Panc1 (cell line): ENCODE measurements around the gene CUTA. TPM values are rescaled to one million over a fixed set of nuclear protein-coding genes. Genes with fewer than 3 reads are reported as not detected.
A peak's percentile ranks its signal among the peaks of the same experiment; 100 is the strongest.
"Not testable (repeated sequence)": the region's sequence is repeated elsewhere in the genome, so short reads cannot be mapped to it uniquely, and the experiment has no call there.

Source experiments
- ATAC-seq: fragments of 200-7000 bp; cut with Tn5 transposase; 2 replicates; pipeline ENCODE4 v1.9.1; 2020; ENCODE audit warnings: mild to moderate bottlenecking, moderate library complexity
- BruUV-seq: library from RNA; stranded (reverse); fragments of 400-500 nt; replicated peaks from 2 replicates; lab custom pipeline; 2021; lab: Mats Ljungman, UMichigan
- CTCF ChIA-PET: fragments of 300-600 bp; sonication (Branson Sonifier 250); formaldehyde crosslinking; loops from one replicate; lab custom pipeline; 2022; ENCODE audit warnings: antibody characterized with exemption; lab: Charles Lee
- POLR2A ChIA-PET: fragments of 300-600 bp; sonication (Branson Sonifier 250); formaldehyde crosslinking; loops from one replicate; lab custom pipeline; 2022; ENCODE audit warnings: antibody characterized with exemption; lab: Charles Lee
- DNase-seq: peaks from one replicate; pipeline ENCODE4 v3.0.0-alpha.2; 2010; ENCODE audit warnings: low read depth, low spot score
- H3K27ac ChIP-seq: 2 replicates; pipeline ENCODE4 v1.5.1; 2011; ENCODE audit warnings: mild to moderate bottlenecking, low read length, inconsistent platforms
- H3K27me3 ChIP-seq: fragments of 200-500 bp; sonication (Bioruptor generic); 2 replicates; pipeline ENCODE4 v1.6.0; 2014; ENCODE audit warnings: low read length, inconsistent platforms; ENCODE audit not compliant: control insufficient read depth, insufficient read depth
- H3K36me3 ChIP-seq: fragments of 200-500 bp; sonication (Bioruptor generic); 2 replicates; pipeline ENCODE4 v1.5.1; 2014; ENCODE audit warnings: inconsistent platforms, mild to moderate bottlenecking, low read length, moderate library complexity; ENCODE audit not compliant: control insufficient read depth, insufficient read depth
- H3K4me1 ChIP-seq: 2 replicates; pipeline ENCODE4 v1.5.1; 2011; ENCODE audit warnings: inconsistent platforms, mild to moderate bottlenecking, low read length, moderate library complexity; ENCODE audit not compliant: control insufficient read depth, insufficient read depth
- H3K4me3 ChIP-seq, 2 experiments: 2 replicates each; pipeline ENCODE4 v1.5.1; 2011 to 2012; ENCODE audit warnings: low read depth in 2 of 2, low read length in 2 of 2, mild to moderate bottlenecking in 2 of 2, inconsistent platforms in 1 of 2, moderate library complexity in 1 of 2
- H3K9me3 ChIP-seq: fragments of 200-500 bp; sonication (Bioruptor generic); 2 replicates; pipeline ENCODE4 v1.5.1; 2014; ENCODE audit warnings: low read depth, mild to moderate bottlenecking, inconsistent platforms, low read length, moderate library complexity; ENCODE audit not compliant: control insufficient read depth, insufficient read depth
- CTCF ChIP-seq: fragments of 450-650 bp; IDR thresholded peaks from 2 replicates; pipeline ENCODE4 v1.5.1; 2017; ENCODE audit warnings: mild to moderate bottlenecking
- POLR2AphosphoS5 ChIP-seq: IDR thresholded peaks from 2 replicates; pipeline ENCODE4 v1.6.1; 2012; ENCODE audit warnings: mild to moderate bottlenecking, low read depth, low read length, moderate library complexity
- REST ChIP-seq, 2 experiments: IDR thresholded peaks; 2 replicates each; pipeline ENCODE4 v1.6.1; 2011 to 2012; ENCODE audit warnings: low read depth in 2 of 2, control low read depth in 1 of 2, low read length in 1 of 2, mild to moderate bottlenecking in 1 of 2, moderate library complexity in 1 of 2; ENCODE audit not compliant: insufficient read depth in 1 of 2
- SIN3A ChIP-seq: IDR thresholded peaks from 2 replicates; pipeline ENCODE4 v1.6.1; 2012; ENCODE audit warnings: low read depth, mild to moderate bottlenecking, low read length, moderate library complexity, borderline replicate concordance; ENCODE audit not compliant: insufficient read depth
- TCF7L2 ChIP-seq: IDR thresholded peaks from 2 replicates; pipeline ENCODE4 v1.6.1; 2011; ENCODE audit warnings: mild to moderate bottlenecking, low read depth, low read length, inconsistent platforms
- in situ Hi-C: cut with HindIII; loops from 2 replicates; pipeline ENCODE4 v1.10.0; 2016; ENCODE audit warnings: low sequenced_read_pairs, low pct_unique_long_range_greater_than_20kb
- intact Hi-C: fragments of 100-400 bp; cut with micrococcal nuclease; formaldehyde crosslinking; loops from one replicate; pipeline ENCODE4 v1.10.0; 2022; ENCODE audit not compliant: unreplicated experiment
- total RNA-seq: library from RNA; stranded (reverse); gene quantifications from one replicate; pipeline ENCODE4 v1.2.1, GENCODE V29; 2021; ENCODE audit not compliant: unreplicated experiment

CUTA gene
- total RNA-seq, 1 experiment from 2014 or later: 338 TPM

GRCh38 chr6:33398601-33399000, 19.3 kb downstream of the CUTA start:
- H3K27ac ChIP-seq, POLR2A ChIA-PET, H3K4me3 ChIP-seq, in situ Hi-C loops, BruUV-seq, H3K27me3 ChIP-seq, intact Hi-C loops, H3K9me3 ChIP-seq, DNase-seq, CTCF ChIA-PET, ATAC-seq: not testable (repeated sequence)
- Histone ChIP-seq H3K36me3 (peaks cover 12% of the 10 kb centered on the region), H3K4me1 (peaks cover 21% of the 10 kb centered on the region)

- Histone ChIP-seq H3K27ac (peak overlapping the region; percentile 1; the same call in 1 of the 2 replicates), H3K4me3 (no peak overlapping the region), H3K27me3 (no peaks in the 10 kb centered on the region), H3K36me3 (peaks cover 6% of the 10 kb centered on the region; the same call in 1 of the 2 replicates), H3K4me1 (peaks cover 21% of the 10 kb centered on the region), H3K9me3 (no peaks in the 10 kb centered on the region)
- ATAC-seq (no peak), DNase-seq (no peak)
- POLR2A ChIA-PET: no interaction called here
- TF ChIP-seq REST (IDR thresholded peaks at IDR 0.05; ENCODE audit: insufficient read depth in 1 of 2, low read depth in 2 of 2, low read length in 1 of 2): no peak
- TF ChIP-seq POLR2AphosphoS5: no peak
- no peak for TF ChIP-seq CTCF
- TF ChIP-seq TCF7L2: no peak
- TF ChIP-seq SIN3A: no peak
- in situ Hi-C loops (no loop called here), intact Hi-C loops (no loop called here)
- CTCF ChIA-PET: no interaction called here
- BruUV-seq: no TSS peak
These were observed 20.4 kb downstream of the CUTA start for GRCh38 chr6:33397541-33397940.

GRCh38 chr6:33392979-33393378, 24.9 kb downstream of the CUTA start:
- ChIA-PET CTCF (no interaction called here), POLR2A (interaction anchor here (0.7 kb wide), 1 partner anchor 421 kb away, joined by 10 read pairs; no protein-coding TSS in a partner anchor)
- no peaks in the 10 kb centered on the region for H3K9me3 ChIP-seq
- no peaks in the 10 kb centered on the region for H3K27me3 ChIP-seq
- intact Hi-C loops (no loop called here), in situ Hi-C loops (no loop called here)
- BruUV-seq: no TSS peak
- no peaks in the 10 kb centered on the region for H3K36me3 ChIP-seq
- no peak for ATAC-seq
- H3K4me3 ChIP-seq: peak overlapping the region; percentile 88 to 89
- TF ChIP-seq REST (IDR thresholded peaks at IDR 0.05; ENCODE audit: insufficient read depth in 1 of 2, low read depth in 2 of 2, low read length in 1 of 2) (no peak), TCF7L2 (no peak), POLR2AphosphoS5 (no peak), CTCF (no peak), SIN3A (no peak)
- peak overlapping the region; percentile 88 for H3K27ac ChIP-seq
- peaks cover 27% of the 10 kb centered on the region for H3K4me1 ChIP-seq
- no peak for DNase-seq
